PC-3 (cell line): ENCODE results near the gene FAR2. TPM values are rescaled to one million over a fixed set of nuclear protein-coding genes. Genes with fewer than 3 reads are reported as not detected.

Experiments used
- ATAC-seq: fragments of 200-7000 bp; cut with Tn5 transposase; 2 replicates; pipeline ENCODE4 v1.9.1; 2020; ENCODE audit warnings: mild to moderate bottlenecking, moderate library complexity
- BruUV-seq: library from RNA; stranded (reverse); fragments of 400-500 nt; replicated peaks from 2 replicates; lab custom pipeline; 2021; lab: Mats Ljungman, UMichigan
- CTCF ChIA-PET: fragments of 300-600 bp; sonication (Branson Sonifier 250); formaldehyde crosslinking; loops from one replicate; lab custom pipeline; 2022; ENCODE audit warnings: antibody characterized with exemption; lab: Charles Lee
- POLR2A ChIA-PET: fragments of 300-600 bp; sonication (Branson Sonifier 250); formaldehyde crosslinking; loops from one replicate; lab custom pipeline; 2022; ENCODE audit warnings: antibody characterized with exemption; ENCODE audit not compliant: unreplicated experiment; lab: Charles Lee
- DNase-seq: peaks from one replicate; pipeline ENCODE4 v3.0.0-alpha.2; 2015
- H2AFZ ChIP-seq: fragments of 300-600 bp; sonication (generic); 2 replicates; pipeline ENCODE4 v1.6.0; 2016; ENCODE audit warnings: antibody characterized with exemption, low read length
- H3F3A ChIP-seq: fragments of 300-600 bp; sonication (generic); one replicate; pipeline ENCODE4 v1.6.0; 2017; ENCODE audit warnings: antibody characterized with exemption, low read length, control low read depth, mild to moderate bottlenecking; ENCODE audit not compliant: unreplicated experiment
- H3K27ac ChIP-seq: fragments of 300-600 bp; sonication (generic); 2 replicates; pipeline ENCODE4 v1.5.1; 2016; ENCODE audit warnings: mild to moderate bottlenecking, low read length
- H3K27me3 ChIP-seq: fragments of 300-600 bp; sonication (generic); 2 replicates; pipeline ENCODE4 v1.6.1; 2016; ENCODE audit warnings: low read length, mixed read lengths
- H3K36me3 ChIP-seq: fragments of 300-600 bp; sonication (generic); 2 replicates; pipeline ENCODE4 v1.6.1; 2016; ENCODE audit warnings: low read depth, mixed run types, low read length, mixed read lengths
- H3K4me1 ChIP-seq: fragments of 300-600 bp; sonication (generic); 2 replicates; pipeline ENCODE4 v1.5.1; 2016; ENCODE audit warnings: low read length; ENCODE audit not compliant: insufficient read depth
- H3K4me2 ChIP-seq: fragments of 300-600 bp; sonication (generic); 2 replicates; pipeline ENCODE4 v1.6.0; 2016; ENCODE audit warnings: low read length
- H3K4me3 ChIP-seq: fragments of 300-600 bp; sonication (generic); 2 replicates; pipeline ENCODE4 v1.5.1; 2016; ENCODE audit warnings: mild to moderate bottlenecking, low read length, mixed read lengths
- H3K79me2 ChIP-seq: fragments of 300-600 bp; sonication (generic); 2 replicates; pipeline ENCODE4 v1.6.1; 2017; ENCODE audit warnings: low read length, mixed read lengths
- H3K9ac ChIP-seq: fragments of 300-600 bp; sonication (generic); 2 replicates; pipeline ENCODE4 v1.6.0; 2016; ENCODE audit warnings: mild to moderate bottlenecking, low read length
- H3K9me2 ChIP-seq: fragments of 300-600 bp; sonication (generic); replicated peaks from 2 replicates; pipeline ENCODE4 v1.6.1; 2016; ENCODE audit warnings: mixed run types, low read length, mixed read lengths
- H3K9me3 ChIP-seq: fragments of 300-600 bp; sonication (generic); 2 replicates; pipeline ENCODE4 v1.6.1; 2016; ENCODE audit warnings: low read length, mixed read lengths
- H4K20me1 ChIP-seq: fragments of 300-600 bp; sonication (generic); 2 replicates; pipeline ENCODE4 v1.6.1; 2016; ENCODE audit warnings: low read length, mixed read lengths
- EZH2 ChIP-seq: fragments of 300-600 bp; sonication (generic); IDR thresholded peaks from one replicate; pipeline ENCODE4 v1.6.1; 2017; ENCODE audit warnings: antibody characterized with exemption, mild to moderate bottlenecking, low read length; ENCODE audit not compliant: unreplicated experiment
- EZH2phosphoT487 ChIP-seq: fragments of 300-600 bp; sonication (generic); IDR thresholded peaks from 2 replicates; pipeline ENCODE4 v1.6.1; 2018; ENCODE audit warnings: mild to moderate bottlenecking, antibody characterized with exemption, low read length, borderline replicate concordance
- intact Hi-C: fragments of 100-400 bp; cut with micrococcal nuclease; formaldehyde crosslinking; loops from 2 replicates; pipeline ENCODE4 v1.9.0; 2023
- total RNA-seq: library from RNA; depleted of rRNA; stranded (reverse); fragments of >200 nt; gene quantifications from 2 replicates; pipeline ENCODE4 v1.2.3, GENCODE V29; 2014
- TF ChIP-seq, protein P1 (sequence below): fragments of 300-600 bp; sonication (generic); conservative IDR thresholded peaks from 2 replicates; pipeline ENCODE4 v1.5.1; 2017; ENCODE audit warnings: antibody characterized with exemption, low read depth, mild to moderate bottlenecking, low read length

FAR2 gene
- total RNA-seq, 1 experiment from 2014 or later, result 10.2 TPM

DNA sequence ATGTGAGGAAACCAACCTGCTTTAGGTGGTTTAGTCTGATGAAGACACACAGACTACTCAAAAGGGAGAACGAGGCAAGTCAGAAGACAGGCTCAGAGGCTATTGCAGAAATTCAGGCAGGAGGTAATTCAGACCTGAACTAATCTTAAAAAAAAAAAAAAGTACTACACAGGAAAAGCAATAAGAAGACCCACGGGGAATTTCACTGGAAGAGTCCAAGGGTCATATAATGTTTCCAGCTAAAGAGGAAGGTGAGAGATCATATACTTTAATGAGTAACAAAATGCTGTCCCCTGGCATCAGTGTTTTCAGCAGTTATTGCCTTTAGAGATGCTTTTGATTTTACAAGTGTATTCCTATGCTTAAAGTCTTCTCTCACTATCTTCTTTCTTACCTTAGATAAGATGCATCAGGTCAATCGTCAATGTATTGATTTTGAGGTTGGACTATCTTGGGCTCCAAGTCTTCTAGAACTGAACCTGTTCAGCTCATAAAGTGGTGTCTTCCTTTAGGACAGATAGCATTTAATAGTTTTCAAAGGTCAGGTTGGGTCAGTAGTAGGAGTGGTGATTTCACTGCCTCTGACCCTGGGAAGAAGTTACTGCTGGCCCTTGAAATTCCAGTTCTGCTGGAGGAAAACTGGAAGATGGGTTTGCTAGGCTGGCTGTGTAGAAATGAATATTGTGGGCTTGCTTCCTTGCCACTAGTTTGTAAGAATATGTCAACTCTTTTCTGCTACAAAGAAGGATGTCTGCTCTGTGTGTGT, 60.0 kb downstream of the FAR2 start:
- no peak overlapping the region for H3K4me2 ChIP-seq
- H3K9me2 ChIP-seq, result no peaks in the 10 kb centered on the region; the same call in 1 of the 2 replicates
- POLR2A ChIA-PET, result interaction anchor here (0.6 kb wide), 1 partner anchor 84 kb away, joined by 4 read pairs; no protein-coding TSS in a partner anchor
- no peak overlapping the region for H3K4me3 ChIP-seq
- no peaks in the 10 kb centered on the region for H3K79me2 ChIP-seq
- no TSS peak for BruUV-seq
- H3K4me1 ChIP-seq, result no peaks in the 10 kb centered on the region
- no peaks in the 10 kb centered on the region for H3K9me3 ChIP-seq
- intact Hi-C loops, result no loop called here
- DNase-seq, result no peak
- H3K27me3 ChIP-seq, result no peaks in the 10 kb centered on the region
- TF ChIP-seq EZH2phosphoT487, result no peak
- TF ChIP-seq EZH2, result no peak
- TF ChIP-seq, protein P1, sequence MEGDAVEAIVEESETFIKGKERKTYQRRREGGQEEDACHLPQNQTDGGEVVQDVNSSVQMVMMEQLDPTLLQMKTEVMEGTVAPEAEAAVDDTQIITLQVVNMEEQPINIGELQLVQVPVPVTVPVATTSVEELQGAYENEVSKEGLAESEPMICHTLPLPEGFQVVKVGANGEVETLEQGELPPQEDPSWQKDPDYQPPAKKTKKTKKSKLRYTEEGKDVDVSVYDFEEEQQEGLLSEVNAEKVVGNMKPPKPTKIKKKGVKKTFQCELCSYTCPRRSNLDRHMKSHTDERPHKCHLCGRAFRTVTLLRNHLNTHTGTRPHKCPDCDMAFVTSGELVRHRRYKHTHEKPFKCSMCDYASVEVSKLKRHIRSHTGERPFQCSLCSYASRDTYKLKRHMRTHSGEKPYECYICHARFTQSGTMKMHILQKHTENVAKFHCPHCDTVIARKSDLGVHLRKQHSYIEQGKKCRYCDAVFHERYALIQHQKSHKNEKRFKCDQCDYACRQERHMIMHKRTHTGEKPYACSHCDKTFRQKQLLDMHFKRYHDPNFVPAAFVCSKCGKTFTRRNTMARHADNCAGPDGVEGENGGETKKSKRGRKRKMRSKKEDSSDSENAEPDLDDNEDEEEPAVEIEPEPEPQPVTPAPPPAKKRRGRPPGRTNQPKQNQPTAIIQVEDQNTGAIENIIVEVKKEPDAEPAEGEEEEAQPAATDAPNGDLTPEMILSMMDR, result no peak
- no peaks in the 10 kb centered on the region for H3K36me3 ChIP-seq
- no peaks in the 10 kb centered on the region for H3F3A ChIP-seq
- H3K9ac ChIP-seq, result no peak overlapping the region
- no peak overlapping the region for H2AFZ ChIP-seq
- H3K27ac ChIP-seq, result no peak overlapping the region
- ATAC-seq, result no peak
- no peaks in the 10 kb centered on the region for H4K20me1 ChIP-seq
- CTCF ChIA-PET, result no interaction called here

DNA sequence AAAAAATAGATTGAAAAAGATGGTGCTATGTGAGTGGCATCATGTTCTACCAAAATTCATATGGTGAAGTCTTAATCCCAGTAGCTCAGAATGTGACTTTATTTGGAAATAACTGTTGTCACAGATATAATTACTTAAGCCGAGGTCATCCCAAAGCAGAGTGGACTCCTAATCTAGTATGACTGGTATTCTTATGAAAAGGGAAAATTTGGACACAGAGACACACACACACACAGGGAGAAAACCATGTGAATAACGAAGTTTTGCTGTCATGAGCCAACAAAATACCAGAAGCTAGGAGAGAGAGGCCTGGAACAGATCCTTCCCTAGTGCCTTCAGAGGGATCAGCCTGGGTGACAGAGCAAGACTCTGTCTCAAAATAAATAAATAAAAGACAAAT, 62.6 kb downstream of the FAR2 start:
- Histone ChIP-seq H3K27me3 (no peaks in the 10 kb centered on the region), H3K9me3 (no peaks in the 10 kb centered on the region), H3K4me1 (no peaks in the 10 kb centered on the region), H3F3A (no peaks in the 10 kb centered on the region), H3K9me2 (no peaks in the 10 kb centered on the region), H2AFZ (no peak overlapping the region), H3K4me3 (no peak overlapping the region), H3K9ac (no peak overlapping the region), H3K79me2 (no peaks in the 10 kb centered on the region), H4K20me1 (no peaks in the 10 kb centered on the region), H3K4me2 (no peak overlapping the region), H3K36me3 (no peaks in the 10 kb centered on the region), H3K27ac (no peak overlapping the region)
- no TSS peak for BruUV-seq
- POLR2A ChIA-PET, result no interaction called here
- intact Hi-C loops, result no loop called here
- CTCF ChIA-PET, result no interaction called here
- DNase-seq (no peak), ATAC-seq (no peak)
- TF ChIP-seq EZH2 (no peak), EZH2phosphoT487 (no peak)
- TF ChIP-seq, protein P1, result no peak

DNA sequence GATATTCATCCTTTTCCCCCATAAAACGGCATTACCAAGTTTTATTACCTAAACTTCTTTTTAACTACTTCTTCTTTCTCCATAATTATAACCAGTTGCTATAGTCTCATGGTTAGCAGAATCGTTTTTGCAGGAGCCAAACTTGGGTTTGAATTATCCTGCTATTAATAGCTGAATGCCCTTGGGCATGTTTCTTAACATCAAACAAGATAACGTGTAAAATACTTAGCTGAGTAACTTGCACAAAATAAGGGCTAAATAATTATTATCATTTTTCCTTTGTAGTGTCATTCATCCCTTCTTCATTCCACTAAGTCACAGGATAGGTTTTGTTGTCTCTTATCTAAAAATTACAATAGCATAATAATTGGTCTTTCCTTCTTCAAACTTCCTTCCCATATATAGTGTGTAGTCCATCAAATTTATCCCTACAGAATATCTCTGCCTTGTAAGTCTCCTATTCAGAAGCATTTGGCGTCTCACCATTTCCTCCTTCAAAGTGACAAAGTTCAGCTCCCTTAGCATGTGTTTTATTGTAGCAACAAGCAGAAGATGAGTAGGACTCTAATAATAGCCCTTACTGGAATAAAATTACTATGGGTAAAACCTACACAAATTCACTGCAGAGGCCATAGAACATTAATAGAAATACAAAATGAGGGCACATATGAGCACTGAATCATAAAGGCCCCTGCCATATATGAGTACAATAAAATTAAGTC, 63.8 kb downstream of the FAR2 start:
- no peak for ATAC-seq
- H3K79me2 ChIP-seq, result no peaks in the 10 kb centered on the region
- no TSS peak for BruUV-seq
- no peaks in the 10 kb centered on the region for H3K27me3 ChIP-seq
- H3K4me1 ChIP-seq, result no peaks in the 10 kb centered on the region
- no peak overlapping the region for H2AFZ ChIP-seq
- no peak overlapping the region for H3K27ac ChIP-seq
- H3K4me3 ChIP-seq, result no peak overlapping the region
- no peaks in the 10 kb centered on the region for H3K9me3 ChIP-seq
- no peak for DNase-seq
- no peak for TF ChIP-seq EZH2
- no peak for TF ChIP-seq EZH2phosphoT487
- TF ChIP-seq, protein P1, result no peak
- H3K36me3 ChIP-seq, result no peaks in the 10 kb centered on the region
- no peak overlapping the region for H3K9ac ChIP-seq
- no peaks in the 10 kb centered on the region for H3F3A ChIP-seq
- ChIA-PET POLR2A (no interaction called here), CTCF (no interaction called here)
- H4K20me1 ChIP-seq, result no peaks in the 10 kb centered on the region
- H3K4me2 ChIP-seq, result no peak overlapping the region
- no peaks in the 10 kb centered on the region for H3K9me2 ChIP-seq
- intact Hi-C loops, result no loop called here
